ENCODE data around the gene TAF5L.
"Not testable (repeated sequence)": the region's sequence is repeated elsewhere in the genome, so short reads cannot be mapped to it uniquely, and the experiment has no call there.

The TAF5L gene

DNA sequence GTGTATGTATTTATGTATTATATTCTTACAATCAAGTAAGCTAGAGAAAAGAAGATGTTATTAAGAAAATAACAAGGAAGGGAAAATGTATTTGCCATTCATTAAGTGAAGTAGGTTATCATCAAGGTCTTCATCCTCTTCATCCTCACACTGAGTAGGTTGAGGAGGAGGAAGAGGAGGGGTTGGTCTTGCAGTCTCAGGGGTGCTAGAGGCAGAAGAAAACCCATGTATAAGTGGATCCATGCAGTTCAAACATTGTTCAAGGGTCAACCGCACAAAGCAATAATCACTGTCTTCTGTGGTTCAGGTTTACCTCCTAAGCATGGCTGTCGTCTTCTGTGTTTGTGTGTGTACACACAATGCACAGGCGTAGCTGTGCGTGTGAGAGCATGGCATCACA is 17.0 kb upstream of the TAF5L start:
- no peak for DNase-seq

DNA sequence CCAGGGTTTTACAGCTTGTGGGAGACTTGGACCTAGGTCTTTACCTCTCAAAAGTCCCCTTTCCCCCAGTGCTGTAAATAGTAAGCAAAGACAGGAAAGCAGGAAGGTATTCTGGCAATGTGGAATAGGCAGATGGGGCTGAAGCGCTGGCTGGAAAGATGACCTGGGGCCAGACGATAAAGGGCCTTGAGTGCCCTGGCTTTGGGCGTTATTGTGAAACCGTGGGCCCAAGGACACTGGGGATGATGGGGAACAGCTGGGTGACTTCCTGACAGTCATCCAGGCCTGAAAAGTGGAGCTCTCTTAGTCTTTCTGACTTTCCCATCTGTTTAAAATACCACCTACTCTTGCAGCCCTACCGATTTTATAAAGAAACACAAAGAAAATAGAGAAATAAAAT is 16.5 kb upstream of the TAF5L start:
- DNase-seq, result no peak

- no peak for DNase-seq
These were observed 15.4 kb upstream of the TAF5L start for GRCh38 chr1:229641306-229641705.

DNA sequence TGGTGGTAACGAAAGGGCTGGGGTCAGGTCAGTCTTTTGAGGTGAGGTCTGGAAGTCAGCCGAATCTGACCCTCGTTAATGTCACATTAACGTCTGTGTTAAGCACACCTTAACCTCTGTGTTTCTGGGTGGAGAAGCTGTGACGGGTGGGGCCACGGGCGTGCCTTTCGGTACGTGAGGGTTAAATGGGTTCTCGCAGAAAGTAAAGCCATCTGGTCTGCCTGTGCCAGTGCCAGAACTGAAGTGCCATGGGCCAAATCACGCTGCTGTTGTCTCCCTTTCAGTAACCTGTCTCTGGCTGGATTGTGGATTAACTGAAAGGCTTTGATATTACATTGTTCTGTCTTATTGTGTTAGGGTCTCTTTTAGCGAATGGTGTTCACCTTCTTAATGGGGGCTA is 14.5 kb upstream of the TAF5L start:
- no peak for DNase-seq

DNA sequence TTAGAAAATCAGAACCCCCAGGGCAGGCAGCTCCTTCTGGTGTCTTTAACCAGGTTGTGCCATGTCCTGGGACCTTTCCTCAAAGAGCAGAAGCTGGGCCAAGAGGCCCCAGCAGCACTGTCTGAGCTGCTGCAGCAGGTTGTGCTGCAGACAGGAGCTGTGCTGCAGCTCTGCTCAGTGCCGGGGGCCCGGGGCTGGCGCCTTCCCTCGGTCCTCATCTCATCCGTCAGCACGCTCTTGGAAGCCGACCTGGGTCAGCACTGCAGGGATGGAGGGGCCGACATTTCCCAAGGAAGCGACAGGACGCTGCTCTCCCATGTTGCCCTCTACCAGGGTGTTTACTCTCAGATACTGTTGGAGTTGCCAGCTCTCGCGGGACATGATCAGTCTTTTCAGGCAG is 11.8 kb upstream of the TAF5L start:
- DNase-seq, result no peak

DNA sequence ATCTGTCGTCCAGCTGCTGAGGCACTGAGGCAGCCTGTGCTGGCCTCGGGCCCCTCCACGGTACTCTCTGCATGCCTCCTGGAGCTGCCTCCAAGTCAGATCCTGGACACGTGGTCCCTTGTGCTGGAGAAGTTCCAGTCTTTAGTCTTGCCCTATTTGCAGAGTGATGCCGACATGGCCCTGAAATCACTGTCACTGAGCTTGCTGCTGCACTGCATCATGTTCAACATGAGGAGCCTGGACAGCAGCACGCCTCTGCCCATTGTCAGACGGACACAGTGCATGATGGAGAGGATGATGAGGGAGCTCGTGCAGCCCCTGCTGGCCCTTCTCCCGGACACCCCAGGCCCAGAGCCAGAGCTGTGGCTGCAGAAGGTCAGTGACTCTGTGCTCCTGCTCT is 10.1 kb upstream of the TAF5L start:
- DNase-seq, result no peak

- DNase-seq, result no peak
These were observed 6.0 kb upstream of the TAF5L start for GRCh38 chr1:229631966-229632365.

DNA sequence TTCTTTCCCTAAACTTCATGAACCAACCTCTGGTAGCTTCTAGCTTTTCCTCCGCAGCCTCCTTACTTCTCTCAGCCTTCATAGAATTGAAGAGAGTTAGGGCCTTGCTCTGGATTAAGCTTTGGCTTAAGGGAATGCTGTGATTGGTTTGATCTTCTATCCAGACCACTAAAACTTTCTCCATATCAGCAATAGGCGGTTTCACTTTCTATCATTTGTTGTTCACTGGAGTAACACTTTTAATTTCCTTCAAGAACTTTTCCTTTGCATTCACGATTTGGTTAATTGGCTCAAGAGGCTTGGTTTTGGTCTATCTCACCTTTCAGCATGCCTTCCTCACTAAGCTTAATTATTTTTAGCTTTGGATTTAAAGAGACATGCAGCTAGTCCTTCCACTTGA is 5.2 kb upstream of the TAF5L start:
- DNase-seq, result no peak

DNA sequence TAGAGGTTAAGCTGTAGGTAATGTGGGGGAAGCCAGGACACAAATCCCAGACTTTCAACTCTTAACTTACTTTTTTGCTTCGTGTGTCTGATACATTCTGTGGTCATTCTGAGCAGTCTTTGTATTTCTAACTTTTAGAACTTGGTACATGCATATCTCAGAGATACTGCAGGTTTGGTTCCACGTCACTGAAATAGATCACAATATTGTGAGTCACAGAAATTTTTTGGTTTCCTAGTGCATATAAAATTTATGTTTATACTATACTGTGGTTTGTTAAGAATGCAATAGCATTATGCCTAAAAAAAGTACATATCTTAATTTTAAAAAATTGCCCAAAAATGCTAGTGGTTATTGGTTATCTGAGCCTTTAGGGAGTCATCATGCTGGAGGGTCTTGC is 3.3 kb upstream of the TAF5L start:
- DNase-seq, result no peak

DNA sequence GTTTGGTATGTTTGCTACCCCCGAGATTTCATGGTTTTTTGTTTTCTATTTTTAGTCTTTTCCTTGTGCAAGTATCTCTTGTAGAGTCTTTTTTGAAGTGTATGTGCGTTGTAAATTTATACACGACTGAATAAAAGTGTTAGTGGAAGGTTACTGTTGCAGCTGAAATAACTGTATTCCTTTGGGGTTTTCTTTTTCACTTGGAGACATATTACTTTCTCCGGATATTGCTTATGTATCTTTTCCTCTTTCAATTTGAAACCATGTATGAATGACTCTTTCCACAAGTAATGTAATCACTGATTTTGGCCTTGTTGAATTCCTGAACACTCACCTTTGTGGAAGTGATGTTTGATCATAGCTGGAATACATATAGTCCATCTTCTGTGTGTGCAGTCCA is 1.1 kb upstream of the TAF5L start:
- no peak for DNase-seq

DNA sequence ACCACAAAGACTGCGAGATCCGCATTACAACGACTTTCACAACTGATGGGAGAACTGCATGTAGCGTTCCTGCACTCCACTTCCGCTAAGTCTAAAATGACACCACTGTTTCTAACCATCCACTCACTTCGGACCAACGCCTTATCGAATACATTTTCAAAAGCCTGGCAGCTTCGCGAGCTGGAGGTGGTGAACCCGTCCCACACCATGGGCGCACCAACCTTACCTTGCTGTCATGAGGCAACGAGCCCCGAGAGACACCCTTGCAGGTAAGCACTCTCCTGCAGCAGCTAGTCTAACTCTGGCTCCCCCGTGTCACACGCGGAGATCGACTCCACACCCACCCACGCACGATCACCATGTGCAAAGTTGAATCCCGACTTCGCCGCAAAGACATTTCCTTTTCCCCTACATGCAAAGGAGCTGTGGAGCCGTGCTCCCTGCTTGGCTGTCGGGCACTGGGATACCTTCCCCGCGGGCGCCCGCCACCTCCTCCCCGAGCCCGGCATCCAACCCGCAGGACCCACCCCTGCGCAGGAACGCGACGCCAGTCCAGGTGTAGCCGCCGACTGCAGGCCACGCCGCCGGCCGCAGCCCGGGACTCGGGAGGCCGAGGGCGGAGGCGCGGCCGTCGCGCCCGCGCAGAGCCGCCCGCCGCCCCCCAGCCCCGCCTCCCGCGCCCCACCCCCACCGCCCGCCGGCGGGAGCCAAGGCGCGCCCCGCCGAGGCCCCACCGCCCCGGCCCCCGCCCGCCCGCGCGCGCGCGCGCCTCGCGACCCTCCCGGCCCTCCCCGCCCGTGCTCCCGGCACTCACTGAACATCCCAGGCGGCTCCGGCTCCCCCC is 629 bp downstream of the TAF5L start:
- DNase-seq, result peak in 43 of 56 donors; percentile 9 to 75 (median 51)

- DNase-seq, result no peak
These were observed 1.3 kb downstream of the TAF5L start for GRCh38 chr1:229624521-229625070.

DNA sequence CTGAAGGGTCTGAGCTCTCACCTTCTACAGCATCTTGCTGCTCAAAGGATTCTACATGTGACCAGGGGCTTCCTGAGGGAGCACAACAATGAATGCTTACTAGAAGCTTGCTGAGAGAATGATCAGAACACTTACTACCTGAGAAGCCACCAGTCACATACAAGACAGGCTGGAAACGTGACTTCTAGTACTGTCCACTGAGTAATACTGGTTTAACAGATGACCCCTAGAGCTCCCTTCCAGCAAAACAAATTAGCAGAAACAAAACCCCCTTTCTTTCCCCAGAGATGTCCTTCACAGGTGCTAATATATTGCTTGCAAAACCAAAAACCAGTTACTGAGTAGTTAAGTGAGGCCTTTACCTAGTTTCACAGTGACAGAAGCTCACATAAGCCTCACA is 2.1 kb downstream of the TAF5L start:
- no peak for DNase-seq

GRCh38 chr1:229623225-229623624 is 2.7 kb downstream of the TAF5L start:
- DNase-seq, result no peak

GRCh38 chr1:229622641-229623120 is 3.2 kb downstream of the TAF5L start:
- DNase-seq, result not testable (repeated sequence)

DNA sequence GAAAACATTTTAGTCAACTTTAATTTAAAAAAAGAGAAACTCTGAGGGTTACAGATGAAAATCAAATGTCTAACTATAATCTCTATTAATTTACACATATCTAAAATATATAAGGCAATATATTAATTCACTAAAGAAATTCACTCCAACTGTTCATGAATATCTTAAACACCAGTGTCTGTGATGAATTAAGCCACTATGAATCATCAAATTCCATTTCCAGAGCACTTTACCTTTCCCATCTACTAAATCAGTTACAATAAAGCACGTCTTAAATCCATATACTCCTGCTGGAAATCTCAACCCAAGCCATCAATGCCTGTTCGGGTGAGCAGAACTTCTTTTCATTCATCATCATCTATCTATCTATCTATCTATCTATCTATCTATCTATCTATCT is 4.3 kb downstream of the TAF5L start:
- no peak for DNase-seq

- no peak for DNase-seq
These were observed 5.0 kb downstream of the TAF5L start for GRCh38 chr1:229620876-229621275.

DNA sequence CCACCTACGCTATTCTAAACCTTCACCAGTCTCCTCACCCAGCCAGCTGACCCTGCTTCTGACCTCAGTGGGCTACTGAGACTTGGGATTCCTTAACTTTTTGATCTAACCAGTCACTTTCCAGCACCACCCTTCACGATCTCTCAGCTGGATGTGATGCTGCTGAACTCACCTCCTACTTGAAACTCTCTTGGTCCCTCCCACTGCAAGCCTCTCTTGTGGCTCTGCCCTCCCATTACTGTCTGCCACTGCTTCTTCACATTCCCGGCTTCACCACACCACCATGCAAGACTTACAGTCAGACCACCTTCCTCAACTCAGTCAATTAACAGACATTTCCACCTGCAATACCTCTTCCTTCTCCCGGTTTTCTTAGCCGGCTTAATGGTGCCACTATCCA is 6.3 kb downstream of the TAF5L start:
- DNase-seq, result no peak

DNA sequence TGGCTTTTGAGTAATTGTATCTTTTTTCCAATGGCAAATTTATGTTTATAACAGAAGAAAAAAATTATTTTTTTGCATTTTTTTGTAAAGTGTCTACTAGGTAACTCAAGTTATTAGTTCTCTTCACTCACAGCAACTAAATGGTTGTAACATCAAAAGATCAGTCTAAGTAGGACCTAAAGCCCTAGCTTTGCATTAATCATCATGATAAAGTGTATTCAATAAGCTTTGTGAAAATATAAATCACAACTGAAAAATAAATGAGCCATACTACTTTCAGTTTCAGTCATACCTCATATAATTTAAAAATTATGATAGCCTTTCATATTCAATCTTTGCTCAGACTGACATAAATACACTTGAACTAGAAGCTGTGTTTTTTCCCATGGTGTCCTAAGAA is 6.9 kb downstream of the TAF5L start:
- no peak for DNase-seq

- no peak for DNase-seq
These were observed 8.4 kb downstream of the TAF5L start for GRCh38 chr1:229617351-229618100.

- DNase-seq, result no peak
These were observed 11.2 kb downstream of the TAF5L start for GRCh38 chr1:229614701-229615100.

GRCh38 chr1:229613938-229614337 is 12.0 kb downstream of the TAF5L start:
- DNase-seq, result no peak

GRCh38 chr1:229608590-229608989 is 17.3 kb downstream of the TAF5L start:
- DNase-seq, result no peak

Data from nucleus accumbens (tissue), 56 donors.